Smooth muscle cell (in vitro differentiated cells): ENCODE data around the gene CACNA2D1. TPM values are rescaled to one million over a fixed set of nuclear protein-coding genes. Genes with fewer than 3 reads are reported as not detected.

Experiments
- DNase-seq: peaks from one replicate; lab custom pipeline; 2025; ENCODE audit not compliant: unreplicated experiment; lab: John Stamatoyannopoulos, UW
- H2AFZ ChIP-seq: fragments of 200-600 bp; sonication (generic); 2 replicates; pipeline ENCODE4 v1.6.0; 2016; ENCODE audit warnings: antibody characterized with exemption, low read depth, mild to moderate bottlenecking
- H3F3A ChIP-seq: fragments of 200-600 bp; sonication (generic); 2 replicates; pipeline ENCODE4 v1.6.0; 2017; ENCODE audit warnings: antibody characterized with exemption, low read depth
- H3K27ac ChIP-seq: fragments of 200-600 bp; sonication (generic); 2 replicates; pipeline ENCODE4 v1.5.1; 2016; ENCODE audit warnings: low read depth, mild to moderate bottlenecking
- H3K27me3 ChIP-seq: fragments of 200-600 bp; sonication (generic); 2 replicates; pipeline ENCODE4 v1.6.1; 2016; ENCODE audit warnings: low read depth, mild to moderate bottlenecking
- H3K36me3 ChIP-seq: fragments of 200-600 bp; sonication (generic); 2 replicates; pipeline ENCODE4 v1.5.1; 2016; ENCODE audit warnings: low read depth
- H3K4me1 ChIP-seq: fragments of 200-600 bp; sonication (generic); 2 replicates; pipeline ENCODE4 v1.5.1; 2016; ENCODE audit warnings: low read depth
- H3K4me2 ChIP-seq: fragments of 200-600 bp; sonication (generic); 2 replicates; pipeline ENCODE4 v1.6.0; 2016; ENCODE audit warnings: mild to moderate bottlenecking
- H3K4me3 ChIP-seq: fragments of 200-600 bp; sonication (generic); 2 replicates; pipeline ENCODE4 v1.5.1; 2016; ENCODE audit warnings: mild to moderate bottlenecking
- H3K79me2 ChIP-seq: fragments of 200-600 bp; sonication (generic); 2 replicates; pipeline ENCODE4 v1.6.0; 2016; ENCODE audit warnings: low read depth, mild to moderate bottlenecking
- H3K9ac ChIP-seq: fragments of 200-600 bp; sonication (generic); 2 replicates; pipeline ENCODE4 v1.6.0; 2016; ENCODE audit warnings: low read depth
- H3K9me3 ChIP-seq: fragments of 200-600 bp; sonication (generic); replicated peaks from 2 replicates; pipeline ENCODE4 v1.5.1; 2016; ENCODE audit warnings: low read depth
- H4K20me1 ChIP-seq: fragments of 200-600 bp; sonication (generic); 2 replicates; pipeline ENCODE4 v1.6.0; 2016; ENCODE audit warnings: low read depth
- WGBS: methylation state at CpG from one replicate; pipeline ENCODE4 v1.1.7; 2016; ENCODE audit warnings: low lambda C conversion rate; 5-methylcytosine and 5-hydroxymethylcytosine counted together
- polyA plus RNA-seq: library from polyadenylated mRNA; unstranded; fragments of >200 nt; fragmentation: Nextera tagmentation; extraction: Ambion mirVana; gene quantifications from 2 replicates; pipeline ENCODE4 v1.2.1, GENCODE V29; 2016
- total RNA-seq: library from RNA; depleted of rRNA; stranded (reverse); fragments of >200 nt; gene quantifications from 2 replicates; pipeline ENCODE4 v1.2.3, GENCODE V29; 2014
- TF ChIP-seq, protein P1 (sequence below): fragments of 200-600 bp; sonication (generic); IDR thresholded peaks from 2 replicates; pipeline ENCODE4 v1.5.1; 2017; ENCODE audit warnings: borderline replicate concordance, mild to moderate bottlenecking, antibody characterized with exemption; ENCODE audit not compliant: insufficient read depth, poor library complexity, severe bottlenecking

CACNA2D1 gene
- total and polyA plus RNA-seq, 2 experiments from 2014 or later: 4.1 to 39.3 TPM

- no peaks in the 10 kb centered on the region for H3K27me3 ChIP-seq
- no peaks in the 10 kb centered on the region for H3K9me3 ChIP-seq
- H4K20me1 ChIP-seq: no peaks in the 10 kb centered on the region
- no peaks in the 10 kb centered on the region for H3F3A ChIP-seq
- no peak overlapping the region for H3K9ac ChIP-seq
- no peaks in the 10 kb centered on the region for H3K4me1 ChIP-seq
- no peak for DNase-seq
- no peaks in the 10 kb centered on the region for H3K79me2 ChIP-seq
- H2AFZ ChIP-seq: no peak overlapping the region
- H3K36me3 ChIP-seq: no peaks in the 10 kb centered on the region
- TF ChIP-seq, protein P1, sequence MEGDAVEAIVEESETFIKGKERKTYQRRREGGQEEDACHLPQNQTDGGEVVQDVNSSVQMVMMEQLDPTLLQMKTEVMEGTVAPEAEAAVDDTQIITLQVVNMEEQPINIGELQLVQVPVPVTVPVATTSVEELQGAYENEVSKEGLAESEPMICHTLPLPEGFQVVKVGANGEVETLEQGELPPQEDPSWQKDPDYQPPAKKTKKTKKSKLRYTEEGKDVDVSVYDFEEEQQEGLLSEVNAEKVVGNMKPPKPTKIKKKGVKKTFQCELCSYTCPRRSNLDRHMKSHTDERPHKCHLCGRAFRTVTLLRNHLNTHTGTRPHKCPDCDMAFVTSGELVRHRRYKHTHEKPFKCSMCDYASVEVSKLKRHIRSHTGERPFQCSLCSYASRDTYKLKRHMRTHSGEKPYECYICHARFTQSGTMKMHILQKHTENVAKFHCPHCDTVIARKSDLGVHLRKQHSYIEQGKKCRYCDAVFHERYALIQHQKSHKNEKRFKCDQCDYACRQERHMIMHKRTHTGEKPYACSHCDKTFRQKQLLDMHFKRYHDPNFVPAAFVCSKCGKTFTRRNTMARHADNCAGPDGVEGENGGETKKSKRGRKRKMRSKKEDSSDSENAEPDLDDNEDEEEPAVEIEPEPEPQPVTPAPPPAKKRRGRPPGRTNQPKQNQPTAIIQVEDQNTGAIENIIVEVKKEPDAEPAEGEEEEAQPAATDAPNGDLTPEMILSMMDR: no peak
- H3K27ac ChIP-seq: no peak overlapping the region
- no peak overlapping the region for H3K4me2 ChIP-seq
- WGBS: 96% methylated on average over 1 of the region's 1 CpG
- H3K4me3 ChIP-seq: no peak overlapping the region
These were observed 68.4 kb downstream of the CACNA2D1 start for GRCh38 chr7:82375129-82375528.

GRCh38 chr7:82373926-82374635 is 69.5 kb downstream of the CACNA2D1 start:
- H3K4me3 ChIP-seq: no peak overlapping the region
- H3K27me3 ChIP-seq: no peaks in the 10 kb centered on the region
- no peak overlapping the region for H3K27ac ChIP-seq
- H3K36me3 ChIP-seq: no peaks in the 10 kb centered on the region
- H3K9ac ChIP-seq: no peak overlapping the region
- TF ChIP-seq, protein P1: no peak
- H3K9me3 ChIP-seq: no peaks in the 10 kb centered on the region
- 87% methylated on average over 7 of the region's 7 CpGs for WGBS
- H2AFZ ChIP-seq: no peak overlapping the region
- no peaks in the 10 kb centered on the region for H3K4me1 ChIP-seq
- H3K4me2 ChIP-seq: no peak overlapping the region
- no peaks in the 10 kb centered on the region for H3K79me2 ChIP-seq
- H4K20me1 ChIP-seq: no peaks in the 10 kb centered on the region
- H3F3A ChIP-seq: no peaks in the 10 kb centered on the region
- no peak for DNase-seq

DNA sequence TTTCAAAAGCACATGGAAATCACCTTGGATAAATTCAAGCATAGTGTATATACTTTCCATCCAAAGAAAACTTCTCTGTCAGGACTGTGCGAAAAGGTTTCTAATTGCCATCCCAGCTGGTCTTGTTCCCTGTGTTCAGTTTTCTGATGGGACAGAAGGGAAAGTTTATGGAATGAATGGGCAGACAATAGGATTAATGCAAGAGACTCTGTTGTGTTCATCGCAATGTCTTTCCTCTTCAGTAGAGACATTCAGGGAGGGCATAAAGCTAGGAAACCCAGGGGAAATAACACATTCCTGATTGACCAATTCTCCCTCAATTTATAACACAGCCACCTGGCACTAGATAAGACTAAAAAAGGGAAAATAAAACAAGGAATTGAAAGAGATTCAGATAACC is 78.9 kb downstream of the CACNA2D1 start:
- Histone ChIP-seq H3K27me3 (no peaks in the 10 kb centered on the region), H2AFZ (no peak overlapping the region), H3F3A (no peaks in the 10 kb centered on the region), H3K79me2 (no peaks in the 10 kb centered on the region), H3K27ac (no peak overlapping the region), H3K36me3 (no peaks in the 10 kb centered on the region), H3K4me3 (no peak overlapping the region), H4K20me1 (no peaks in the 10 kb centered on the region), H3K4me2 (no peak overlapping the region), H3K4me1 (peaks cover 3% of the 10 kb centered on the region), H3K9me3 (no peaks in the 10 kb centered on the region), H3K9ac (no peak overlapping the region)
- no peak for DNase-seq
- TF ChIP-seq, protein P1: no peak
- 94% methylated on average over 2 of the region's 2 CpGs for WGBS

GRCh38 chr7:82364048-82364447 is 79.5 kb downstream of the CACNA2D1 start:
- H3K4me1 ChIP-seq: peaks cover 3% of the 10 kb centered on the region
- no peak for DNase-seq
- no peaks in the 10 kb centered on the region for H3F3A ChIP-seq
- H4K20me1 ChIP-seq: no peaks in the 10 kb centered on the region
- no peaks in the 10 kb centered on the region for H3K36me3 ChIP-seq
- no peak overlapping the region for H2AFZ ChIP-seq
- H3K79me2 ChIP-seq: no peaks in the 10 kb centered on the region
- no peak overlapping the region for H3K27ac ChIP-seq
- H3K4me3 ChIP-seq: no peak overlapping the region
- H3K9me3 ChIP-seq: no peaks in the 10 kb centered on the region
- H3K9ac ChIP-seq: no peak overlapping the region
- TF ChIP-seq, protein P1: no peak
- H3K4me2 ChIP-seq: no peak overlapping the region
- no peaks in the 10 kb centered on the region for H3K27me3 ChIP-seq
- WGBS: 100% methylated on average over 1 of the region's 1 CpG
